ENCODE data around the gene TNIK.
A peak's percentile ranks its signal among the peaks of the same experiment; 100 is the strongest.
"Not testable (repeated sequence)": the region's sequence is repeated elsewhere in the genome, so short reads cannot be mapped to it uniquely, and the experiment has no call there.

TNIK gene

DNA sequence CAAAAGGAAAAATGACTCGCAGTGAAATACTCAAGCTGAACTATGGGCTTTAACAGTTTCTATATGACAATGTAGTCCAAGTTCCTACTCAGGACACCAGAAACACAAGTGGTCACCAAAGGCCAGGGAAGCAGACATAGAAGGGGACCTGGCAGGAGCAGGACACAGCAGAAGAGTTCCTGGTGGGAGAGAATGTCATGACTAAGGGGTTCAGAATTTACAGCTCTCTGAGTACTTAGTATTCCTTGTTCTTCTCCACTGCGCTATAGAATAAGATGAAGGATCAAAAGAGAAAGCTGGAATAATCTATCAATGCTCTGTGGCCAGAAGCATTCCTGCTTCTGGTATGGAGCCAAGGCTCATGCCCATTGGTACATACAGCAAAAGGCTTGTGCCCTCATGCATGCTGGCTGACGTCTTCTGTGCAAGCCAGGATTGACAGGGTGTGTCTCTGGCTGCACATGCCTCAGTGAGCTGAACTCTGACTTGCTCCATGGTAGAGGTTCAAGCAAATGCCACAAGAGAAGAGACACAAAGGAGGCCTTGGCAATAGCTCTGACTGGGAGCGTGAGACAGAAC lies 305.0 kb downstream of the TNIK start:
- DNase-seq = no peak

GRCh38 chr3:171150945-171151344 lies 309.3 kb downstream of the TNIK start:
- DNase-seq = no peak

DNA sequence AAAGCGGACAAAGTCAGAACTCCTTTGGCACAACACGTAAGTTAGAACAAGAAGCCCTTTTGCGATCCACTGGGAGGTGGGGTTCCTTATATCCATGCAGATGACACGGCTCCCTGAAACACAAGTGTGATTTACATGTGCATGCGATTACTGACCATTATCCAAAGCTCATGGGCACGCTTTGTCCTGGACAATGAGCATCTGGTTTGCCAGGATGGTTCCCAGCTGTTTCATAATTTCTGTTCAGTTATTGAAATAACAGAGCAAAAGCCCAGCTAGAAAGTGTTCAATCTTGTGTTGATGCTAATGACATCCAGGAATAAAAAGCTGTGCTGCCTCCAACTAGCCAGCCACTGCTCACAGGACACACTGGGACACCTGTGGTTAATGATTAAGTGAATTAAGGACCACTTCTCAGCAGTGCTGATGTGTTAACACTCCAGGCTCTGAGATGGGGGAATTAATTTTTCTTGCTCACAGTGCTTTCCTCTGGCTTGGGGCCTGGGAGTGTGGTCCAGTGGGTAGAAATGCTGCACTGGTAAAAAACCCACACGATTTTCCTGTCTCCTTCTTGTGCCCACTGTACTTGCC lies 310.6 kb downstream of the TNIK start:
- DNase-seq = no peak

- DNase-seq = no peak
Measured at GRCh38 chr3:171145798-171146197, 314.4 kb downstream of the TNIK start.

DNA sequence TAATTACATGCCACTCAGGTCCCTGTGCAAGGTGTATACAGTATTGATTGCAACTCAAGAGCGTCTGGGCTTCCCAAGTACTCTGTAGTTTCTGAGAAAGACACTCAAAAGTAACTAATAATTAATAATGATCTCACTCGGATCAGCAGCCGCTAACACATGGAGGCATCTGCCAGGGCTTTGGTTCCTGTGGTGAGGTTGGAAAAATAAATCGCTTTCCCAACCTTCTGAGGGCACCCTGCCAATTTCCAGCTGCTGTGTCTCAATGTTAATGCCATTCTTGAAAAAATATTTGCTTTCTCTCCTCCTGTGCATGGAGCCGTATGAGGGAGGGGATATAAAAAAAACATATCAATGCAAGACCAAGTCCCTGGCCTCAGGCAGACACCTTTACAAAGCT lies 317.2 kb downstream of the TNIK start:
- DNase-seq = peak; percentile 23

DNA sequence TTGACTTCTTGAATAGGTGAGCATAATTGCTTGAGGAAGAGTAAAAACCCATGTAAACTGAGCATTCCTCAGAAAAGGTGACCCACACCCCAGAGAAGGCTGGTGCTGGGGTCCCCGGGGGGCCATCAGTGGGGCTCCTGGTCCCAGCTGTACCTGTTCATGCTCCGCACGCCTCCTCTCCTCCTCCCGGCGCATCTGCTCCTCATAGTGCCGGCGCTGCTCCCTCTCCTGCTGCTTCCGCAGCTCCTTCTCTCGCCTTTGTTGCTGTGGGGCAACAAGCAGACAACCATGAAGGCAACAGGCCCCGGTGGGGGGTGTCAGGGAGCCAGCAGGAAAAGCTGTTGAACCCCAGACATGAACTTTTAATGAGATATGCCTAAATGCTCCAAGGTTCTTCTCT lies 320.0 kb downstream of the TNIK start:
- no peak for DNase-seq

DNA sequence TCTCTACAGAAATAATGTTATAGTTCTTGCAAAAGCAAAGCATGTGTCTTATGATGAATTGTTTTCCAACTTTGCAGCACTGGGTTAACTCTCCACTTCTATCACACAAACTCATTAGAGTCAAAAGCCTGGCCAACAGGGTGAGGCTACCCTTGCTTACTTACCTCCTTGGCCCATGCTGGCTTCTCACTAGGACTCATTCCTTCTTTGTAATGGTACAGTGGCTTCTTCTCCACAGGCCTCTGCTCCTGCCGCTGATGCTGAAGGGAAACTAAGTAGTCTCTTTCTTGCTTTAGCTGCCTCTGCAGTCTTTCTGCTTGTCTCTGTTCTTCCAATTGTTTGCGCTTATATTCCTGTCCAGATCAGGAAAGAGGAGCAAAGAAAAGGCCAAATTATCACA lies 322.2 kb downstream of the TNIK start:
- DNase-seq = no peak

- DNase-seq = no peak
Measured at GRCh38 chr3:171135549-171135948, 324.7 kb downstream of the TNIK start.

DNA sequence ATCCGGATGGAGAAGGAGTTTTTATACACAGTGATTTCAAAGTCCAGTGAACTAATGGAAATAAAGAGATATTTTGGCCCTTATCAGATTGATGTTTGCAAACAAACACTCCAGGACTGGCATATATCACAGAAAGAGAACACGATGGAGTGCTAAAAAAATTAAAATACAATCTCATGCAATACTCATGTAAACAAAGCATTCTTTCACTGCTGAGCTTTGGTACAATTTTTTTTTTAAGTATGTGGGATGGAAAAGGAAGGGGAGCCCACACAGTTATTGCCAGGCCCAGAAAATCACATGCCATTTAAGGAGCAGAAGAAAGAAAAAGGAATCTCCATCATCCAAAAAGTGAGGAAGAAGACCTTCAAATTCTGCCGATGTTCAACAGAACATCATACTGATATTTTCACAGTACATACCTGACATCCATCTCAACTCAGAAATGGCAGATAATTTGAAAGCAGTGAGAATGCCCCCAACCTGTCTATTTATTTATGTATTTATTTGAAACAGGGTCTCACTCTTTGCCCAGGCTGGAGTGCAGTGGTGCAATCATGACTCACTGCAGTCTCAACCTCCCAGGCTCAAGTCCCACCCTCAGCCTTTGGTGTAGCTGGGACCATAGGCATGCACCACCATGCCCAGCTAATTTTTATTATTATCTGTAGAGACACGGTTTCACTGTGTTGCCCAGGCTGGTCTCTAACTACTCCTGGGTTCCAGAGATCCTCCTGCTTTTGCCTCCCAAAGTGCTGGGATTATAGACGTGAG lies 326.2 kb downstream of the TNIK start:
- no peak for DNase-seq

DNA sequence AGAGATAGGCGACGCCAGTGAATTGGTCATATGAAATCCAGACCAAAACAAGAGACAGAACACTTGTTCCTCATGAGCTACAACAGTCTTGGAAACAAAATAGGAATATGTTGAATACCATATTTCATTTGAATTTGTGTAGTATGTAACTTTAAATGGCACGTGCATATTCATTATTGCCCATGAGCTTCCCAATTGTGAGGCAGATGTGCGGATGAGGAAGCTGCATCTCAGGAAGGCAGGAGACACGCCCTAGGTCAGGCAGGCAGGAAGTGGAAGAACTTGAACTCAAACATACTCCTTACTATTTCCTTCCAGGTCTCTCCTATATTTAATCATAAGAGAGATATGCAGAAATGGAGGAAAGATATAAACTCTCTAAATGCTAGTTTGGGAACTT lies 326.9 kb downstream of the TNIK start:
- no peak for DNase-seq

DNA sequence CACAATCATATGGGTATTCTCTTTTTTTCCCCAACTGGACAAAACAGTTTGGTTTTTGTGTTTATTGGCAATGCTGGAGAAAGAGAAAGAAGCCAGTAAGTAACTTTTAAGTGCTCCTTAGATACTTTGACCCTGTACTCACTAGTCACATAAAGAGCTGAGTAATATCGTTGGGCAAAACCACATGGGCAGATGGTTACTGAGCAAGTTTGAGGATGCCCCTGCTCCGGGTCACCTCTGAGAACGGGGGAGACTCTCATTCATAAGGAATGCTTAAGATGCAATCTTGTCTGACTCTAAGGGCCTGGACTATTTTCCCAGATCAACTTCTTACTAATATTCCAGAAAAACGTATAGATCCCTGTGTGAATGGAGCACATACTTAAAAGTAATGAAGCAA lies 327.3 kb downstream of the TNIK start:
- DNase-seq = no peak

DNA sequence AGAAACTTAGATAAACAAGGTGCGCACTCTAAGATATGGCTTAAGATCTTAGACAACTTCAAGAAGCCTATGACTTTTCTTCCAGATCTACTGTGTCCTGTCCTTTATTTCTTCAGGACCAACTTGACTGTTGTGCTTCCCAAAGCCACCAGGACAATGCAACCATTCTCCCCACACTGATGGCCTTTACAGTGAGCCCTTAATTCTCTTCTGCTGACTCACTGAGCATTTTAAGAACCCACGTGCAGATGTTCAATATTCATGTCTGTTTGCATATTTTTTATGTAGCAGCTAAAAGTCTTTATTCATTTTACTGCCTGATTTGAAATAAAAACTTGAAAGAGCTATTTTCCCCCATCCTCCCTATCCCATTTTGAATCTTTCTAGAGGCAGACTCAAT lies 330.4 kb downstream of the TNIK start:
- DNase-seq = no peak

DNA sequence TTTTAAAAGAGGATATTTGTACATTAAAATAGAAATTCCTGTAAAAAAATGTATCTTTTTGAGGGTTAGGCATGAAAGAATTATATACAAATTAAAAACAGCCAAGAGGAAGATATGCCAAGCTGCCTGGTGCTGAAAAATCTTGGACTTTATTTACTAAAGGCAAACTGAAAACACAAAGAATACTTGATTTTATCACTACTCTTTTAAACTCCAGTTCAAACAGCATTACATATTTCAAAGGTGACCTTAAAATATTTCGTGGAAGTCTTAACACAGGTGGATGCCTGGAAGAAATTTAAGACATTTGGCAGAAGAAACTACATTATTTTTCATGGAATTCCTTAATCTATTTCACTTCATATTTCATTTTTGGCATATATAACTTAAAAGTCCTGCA lies 332.6 kb downstream of the TNIK start:
- no peak for DNase-seq

DNA sequence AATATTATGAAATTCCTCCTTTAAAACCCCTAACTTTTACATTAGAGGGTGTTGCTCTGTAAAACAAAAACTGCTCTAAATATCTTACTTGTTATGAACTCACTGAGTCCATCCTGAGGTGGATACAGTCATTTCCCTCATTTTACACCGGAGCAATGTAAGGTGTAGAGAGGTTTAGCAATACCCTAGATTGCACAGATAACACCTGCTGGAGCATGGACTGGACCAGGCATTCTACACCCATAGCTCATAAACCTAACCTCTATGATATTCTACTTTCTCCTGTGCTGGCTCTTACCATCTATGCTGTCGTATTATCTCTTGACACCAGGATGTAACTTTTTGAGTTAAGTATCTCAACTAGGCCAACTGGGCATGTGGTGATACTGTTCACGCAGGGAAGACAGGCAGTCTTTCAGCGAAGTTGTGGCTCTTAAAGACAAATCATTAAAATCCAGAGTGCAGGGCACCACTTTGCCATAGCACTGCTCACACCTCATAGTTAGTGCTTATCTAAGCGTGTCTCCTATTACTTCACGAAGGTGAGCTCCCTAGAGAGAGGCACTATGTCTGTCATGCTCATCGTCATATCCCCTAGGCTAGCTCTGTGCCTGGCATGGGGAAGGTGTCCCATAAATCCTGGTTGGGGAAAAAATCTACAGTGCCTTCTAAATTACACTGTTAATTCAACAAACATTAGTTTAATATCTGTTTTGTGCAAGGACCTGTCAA lies 333.6 kb downstream of the TNIK start:
- DNase-seq = no peak

DNA sequence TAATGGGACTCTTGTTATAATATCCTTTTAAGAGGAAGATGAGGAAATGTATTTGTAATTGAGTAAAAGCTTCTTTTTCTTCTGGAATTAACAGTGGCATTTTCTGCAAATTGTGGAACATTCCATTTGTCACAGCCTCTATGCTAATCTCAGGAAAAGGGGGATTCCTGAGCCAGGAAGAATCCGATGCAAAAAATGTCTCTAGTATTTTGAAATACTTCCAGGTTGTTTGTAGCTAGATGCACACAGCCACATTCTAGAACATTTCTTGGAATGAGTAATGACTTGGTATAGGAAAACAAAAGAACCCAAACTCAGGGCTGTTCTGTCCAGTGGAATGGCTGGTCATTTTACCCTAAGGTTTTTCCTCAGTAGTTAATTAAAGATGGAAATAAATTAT lies 335.2 kb downstream of the TNIK start:
- no peak for DNase-seq

GRCh38 chr3:171123915-171124314 lies 336.3 kb downstream of the TNIK start:
- no peak for DNase-seq

GRCh38 chr3:171122861-171123260 lies 337.3 kb downstream of the TNIK start:
- no peak for DNase-seq

- DNase-seq = no peak
Measured at GRCh38 chr3:171122240-171122639, 338.0 kb downstream of the TNIK start.

- DNase-seq = no peak
Measured at GRCh38 chr3:171121801-171122200, 338.4 kb downstream of the TNIK start.

DNA sequence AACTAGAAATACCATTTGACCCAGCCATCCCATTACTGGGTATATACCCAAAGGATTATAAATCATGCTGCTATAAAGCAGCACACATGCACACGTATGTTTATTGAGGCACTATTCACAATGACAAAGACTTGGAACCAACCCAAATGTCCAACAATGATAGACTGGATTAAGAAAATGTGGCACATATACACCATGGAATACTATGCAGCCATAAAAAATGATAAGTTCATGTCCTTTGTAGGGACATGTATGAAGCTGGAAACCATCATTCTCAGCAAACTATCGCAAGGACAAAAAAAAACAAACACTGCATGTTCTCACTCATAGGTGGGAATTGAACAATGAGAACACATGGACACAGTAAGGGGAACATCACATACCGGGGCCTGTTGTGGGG lies 340.8 kb downstream of the TNIK start:
- not testable (repeated sequence) for DNase-seq

DNA sequence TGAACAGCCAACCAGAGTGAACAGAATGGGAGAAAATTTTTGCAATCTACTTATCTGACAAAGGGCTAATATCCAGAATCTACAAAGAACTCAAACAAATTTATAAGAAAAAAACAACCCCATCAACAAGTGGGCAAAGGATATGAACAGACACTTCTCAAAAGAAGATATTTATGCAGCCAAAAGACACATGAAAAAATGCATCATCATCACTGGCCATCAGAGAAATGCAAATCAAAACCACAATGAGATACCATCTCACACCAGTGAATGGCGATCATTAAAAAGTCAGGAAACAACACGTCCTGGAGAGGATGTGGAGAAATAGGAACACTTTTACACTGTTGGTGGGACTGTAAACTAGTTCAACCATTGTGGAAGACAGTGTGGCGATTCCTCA lies 341.2 kb downstream of the TNIK start:
- not testable (repeated sequence) for DNase-seq

DNA sequence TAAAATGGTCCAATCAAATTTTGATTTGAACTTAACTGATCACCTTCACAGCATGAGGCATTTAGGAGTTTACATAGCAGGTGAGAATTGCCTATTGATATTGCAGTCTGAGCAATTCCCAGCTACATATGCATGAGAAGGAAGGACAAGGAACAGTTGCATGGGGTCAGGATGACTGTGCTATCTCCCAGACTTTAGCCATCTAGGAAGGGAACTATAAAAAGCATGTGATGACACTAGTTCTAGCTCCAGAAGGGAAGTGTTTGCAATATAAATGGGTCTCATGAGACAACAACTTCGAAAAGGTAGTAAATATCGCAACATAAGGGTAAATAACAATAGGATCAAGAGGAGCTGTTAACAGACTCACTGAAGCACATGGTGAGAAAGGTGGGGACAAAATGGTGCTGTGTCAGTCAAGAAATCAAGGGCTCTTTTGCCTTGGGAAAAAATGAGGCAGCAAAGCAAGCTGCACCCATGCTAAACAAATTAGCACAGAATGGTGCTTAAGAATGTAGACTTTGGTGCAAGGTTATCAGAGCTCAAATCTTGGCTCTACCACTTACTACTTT lies 343.3 kb downstream of the TNIK start:
- no peak for DNase-seq

DNA sequence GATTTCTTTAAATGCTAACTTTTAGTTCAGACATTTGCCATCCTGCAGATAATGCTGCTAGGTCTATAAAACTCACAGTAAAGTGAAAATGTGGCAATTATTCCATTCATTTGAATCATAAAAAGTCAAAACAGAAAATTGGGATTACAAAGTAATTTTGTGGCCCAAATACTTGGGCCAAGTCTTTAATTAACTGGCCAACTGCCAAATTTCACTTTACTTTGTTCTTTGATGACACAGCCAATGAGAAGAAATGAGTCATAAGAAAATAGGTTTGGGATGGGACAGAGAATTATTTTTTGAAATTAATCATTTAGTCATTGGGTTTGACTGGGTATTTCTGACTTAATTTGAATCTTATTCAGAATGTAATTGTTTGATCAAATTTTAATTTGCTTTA lies 343.8 kb downstream of the TNIK start:
- DNase-seq = no peak

- DNase-seq = no peak
Measured at GRCh38 chr3:171115667-171116066, 344.5 kb downstream of the TNIK start.
